Suprapubic skin (tissue), 4 donors: ENCODE results near the gene ABHD4. TPM values are rescaled to one million over a fixed set of nuclear protein-coding genes. Genes with fewer than 3 reads are reported as not detected.

Experiments used
- DNase-seq, 2 donors: peaks; one replicate each; pipeline ENCODE4 v3.0.0-alpha.2; 2019; ENCODE audit warnings: low spot score in 2 of 2
- H3K27ac ChIP-seq: fragments of 200-600 bp; sonication (generic); one replicate; pipeline ENCODE4 v1.5.1; 2019
- H3K27me3 ChIP-seq: fragments of 200-600 bp; sonication (generic); one replicate; pipeline ENCODE4 v1.5.1; 2019
- H3K36me3 ChIP-seq: fragments of 200-600 bp; sonication (generic); one replicate; pipeline ENCODE4 v1.5.1; 2019
- H3K4me1 ChIP-seq: fragments of 200-600 bp; sonication (generic); one replicate; pipeline ENCODE4 v1.5.1; 2019
- H3K4me3 ChIP-seq: fragments of 200-600 bp; sonication (generic); one replicate; pipeline ENCODE4 v1.5.1; 2019; ENCODE audit warnings: mild to moderate bottlenecking
- H3K9me3 ChIP-seq: fragments of 200-600 bp; sonication (generic); one replicate; pipeline ENCODE4 v1.5.1; 2019
- EP300 ChIP-seq: sonication (generic); formaldehyde crosslinking; IDR thresholded peaks from one replicate; pipeline ENCODE4 v1.6.1; 2017; ENCODE audit warnings: antibody characterized with exemption
- POLR2A ChIP-seq, 2 donors: fragments of 450-650 bp; IDR thresholded peaks; one replicate each; pipeline ENCODE4 v1.6.1; 2017; ENCODE audit warnings: antibody characterized with exemption in 2 of 2, mild to moderate bottlenecking in 2 of 2, moderate library complexity in 2 of 2
- POLR2AphosphoS5 ChIP-seq, 3 donors: sonication (generic); formaldehyde crosslinking; IDR thresholded peaks; one replicate each; pipeline ENCODE4 v1.6.1; 2017; ENCODE audit warnings: antibody characterized with exemption in 3 of 3
- WGBS: methylation state at CpG from one replicate; pipeline ENCODE4 v1.1.5; 2018; 5-methylcytosine and 5-hydroxymethylcytosine counted together
- total RNA-seq, 4 donors: library from RNA; depleted of rRNA; stranded (reverse); fragments of >200 nt; gene quantifications; one replicate each; pipeline ENCODE4 v1.1.0, GENCODE V29; 2016
- TF ChIP-seq, protein P1 (sequence below), 2 donors: fragments of 200-600 bp in 1 of 2; fragments of 450-650 bp in 1 of 2; sonication (generic) in 1 of 2; IDR thresholded peaks; one replicate each; pipeline ENCODE4 v1.5.1; 2016 to 2019; ENCODE audit warnings: antibody characterized with exemption in 2 of 2, mild to moderate bottlenecking in 1 of 2, moderate library complexity in 1 of 2

ABHD4 gene
- total RNA-seq, 4 donors from 2014 or later = 15.3 to 30.4 (median 21.8) TPM

DNA sequence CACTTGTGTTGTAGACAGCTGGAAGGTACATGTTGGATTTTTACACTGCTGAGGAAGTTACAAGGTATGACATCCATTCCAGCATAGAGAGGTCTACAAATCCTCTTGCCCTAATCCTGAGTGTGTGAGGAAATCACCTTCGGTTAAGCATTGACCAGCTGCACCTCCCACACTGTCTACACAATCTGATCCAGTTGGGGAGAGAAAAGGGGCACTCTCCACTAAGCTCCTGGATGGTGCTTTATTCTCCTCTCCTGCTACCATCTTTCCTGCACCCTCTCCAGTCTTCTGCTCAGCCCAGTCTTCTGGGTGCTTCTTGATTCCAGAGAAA is 46.2 kb downstream of the ABHD4 start, which contains the start of gene OR6J1:
Gene OR6J1, minus strand, starts transcription at position 48 of the 331 bp plus-strand sequence. CDS start 9,541 bp downstream, outside the sequence.
- Histone ChIP-seq H3K4me1 (peaks cover 7% of the 10 kb centered on the region), H3K9me3 (no peaks in the 10 kb centered on the region), H3K27ac (no peak within 1 kb of the TSS), H3K27me3 (no peaks in the 10 kb centered on the region), H3K4me3 (no peak within 1 kb of the TSS), H3K36me3 (no peaks in the 10 kb centered on the region)
- no peak for DNase-seq
- TF ChIP-seq POLR2A (IDR thresholded peaks at IDR 0.05) = no peak
- TF ChIP-seq, protein P1, sequence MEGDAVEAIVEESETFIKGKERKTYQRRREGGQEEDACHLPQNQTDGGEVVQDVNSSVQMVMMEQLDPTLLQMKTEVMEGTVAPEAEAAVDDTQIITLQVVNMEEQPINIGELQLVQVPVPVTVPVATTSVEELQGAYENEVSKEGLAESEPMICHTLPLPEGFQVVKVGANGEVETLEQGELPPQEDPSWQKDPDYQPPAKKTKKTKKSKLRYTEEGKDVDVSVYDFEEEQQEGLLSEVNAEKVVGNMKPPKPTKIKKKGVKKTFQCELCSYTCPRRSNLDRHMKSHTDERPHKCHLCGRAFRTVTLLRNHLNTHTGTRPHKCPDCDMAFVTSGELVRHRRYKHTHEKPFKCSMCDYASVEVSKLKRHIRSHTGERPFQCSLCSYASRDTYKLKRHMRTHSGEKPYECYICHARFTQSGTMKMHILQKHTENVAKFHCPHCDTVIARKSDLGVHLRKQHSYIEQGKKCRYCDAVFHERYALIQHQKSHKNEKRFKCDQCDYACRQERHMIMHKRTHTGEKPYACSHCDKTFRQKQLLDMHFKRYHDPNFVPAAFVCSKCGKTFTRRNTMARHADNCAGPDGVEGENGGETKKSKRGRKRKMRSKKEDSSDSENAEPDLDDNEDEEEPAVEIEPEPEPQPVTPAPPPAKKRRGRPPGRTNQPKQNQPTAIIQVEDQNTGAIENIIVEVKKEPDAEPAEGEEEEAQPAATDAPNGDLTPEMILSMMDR (IDR thresholded peaks at IDR 0.05) = no peak
- no peak for TF ChIP-seq POLR2AphosphoS5 (IDR thresholded peaks at IDR 0.05)
- TF ChIP-seq EP300 = no peak
- WGBS = 80% methylated on average over 1 of the region's 1 CpG

DNA sequence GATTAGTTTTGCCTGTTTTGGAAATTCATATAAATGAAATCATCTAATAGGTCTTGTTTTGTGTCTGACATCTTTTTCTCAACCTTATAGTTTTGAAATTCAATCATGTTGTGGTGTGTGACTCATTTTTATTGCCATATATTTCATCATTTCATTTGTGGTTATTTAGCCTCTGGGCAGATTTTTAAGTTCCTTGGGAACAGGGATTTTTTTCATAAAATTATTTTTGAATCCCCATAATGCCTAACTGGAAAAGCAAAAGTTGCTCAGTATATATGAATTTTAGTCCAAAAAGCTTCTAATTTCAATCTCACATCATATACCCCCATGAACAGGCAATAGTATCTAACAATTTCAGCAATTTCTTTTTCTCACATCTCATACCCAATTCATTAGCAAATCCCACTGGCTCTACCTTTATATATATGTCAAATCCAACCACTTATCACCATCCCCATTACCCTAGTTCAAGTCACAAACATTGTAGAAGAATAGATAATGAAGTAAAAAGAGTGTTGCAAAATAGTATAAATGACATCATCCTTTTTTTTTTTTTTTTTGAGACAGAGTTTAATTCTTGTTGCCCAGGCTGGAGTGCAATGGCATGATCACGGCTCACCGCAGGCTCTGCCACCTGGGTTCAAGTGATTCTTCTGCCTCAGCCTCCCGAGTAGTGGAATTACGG is 48.6 kb downstream of the ABHD4 start:
- 74% methylated on average over 4 of the region's 4 CpGs for WGBS
- Histone ChIP-seq H3K27me3 (no peaks in the 10 kb centered on the region), H3K4me1 (peaks cover 7% of the 10 kb centered on the region), H3K36me3 (no peaks in the 10 kb centered on the region), H3K9me3 (no peaks in the 10 kb centered on the region), H3K27ac (no peak overlapping the region), H3K4me3 (no peak overlapping the region)
- TF ChIP-seq, protein P1 (IDR thresholded peaks at IDR 0.05) = no peak
- TF ChIP-seq POLR2AphosphoS5 (IDR thresholded peaks at IDR 0.05) = no peak
- no peak for TF ChIP-seq POLR2A (IDR thresholded peaks at IDR 0.05)
- no peak for TF ChIP-seq EP300
- no peak for DNase-seq

DNA sequence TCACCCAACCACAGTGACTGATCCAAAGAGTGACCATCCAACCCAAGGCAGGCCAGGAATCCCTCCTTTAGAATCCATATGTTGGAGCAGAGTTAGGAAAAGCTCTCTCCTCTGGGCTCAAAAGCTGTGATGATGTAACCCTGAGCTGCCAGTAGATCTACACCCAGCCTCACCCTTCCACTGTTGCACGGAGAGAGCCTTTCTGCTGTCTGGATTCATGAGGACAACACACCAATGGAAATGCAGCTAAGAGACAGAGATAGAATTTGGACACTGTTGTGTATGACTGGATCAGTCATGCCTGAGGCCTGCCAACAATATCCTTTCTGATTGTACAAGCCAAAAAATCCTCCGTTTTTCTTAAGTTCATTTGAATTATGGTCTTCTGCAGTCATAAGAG is 50.4 kb downstream of the ABHD4 start:
- peaks cover 17% of the 10 kb centered on the region for H3K4me1 ChIP-seq
- H3K27ac ChIP-seq = no peak overlapping the region
- DNase-seq = no peak
- H3K9me3 ChIP-seq = no peaks in the 10 kb centered on the region
- TF ChIP-seq EP300 = no peak
- TF ChIP-seq POLR2A (IDR thresholded peaks at IDR 0.05) = no peak
- TF ChIP-seq, protein P1 (IDR thresholded peaks at IDR 0.05) = no peak
- TF ChIP-seq POLR2AphosphoS5 (IDR thresholded peaks at IDR 0.05) = no peak
- H3K4me3 ChIP-seq = no peak overlapping the region
- 29% methylated on average over 2 of the region's 2 CpGs for WGBS
- H3K27me3 ChIP-seq = no peaks in the 10 kb centered on the region
- no peaks in the 10 kb centered on the region for H3K36me3 ChIP-seq

DNA sequence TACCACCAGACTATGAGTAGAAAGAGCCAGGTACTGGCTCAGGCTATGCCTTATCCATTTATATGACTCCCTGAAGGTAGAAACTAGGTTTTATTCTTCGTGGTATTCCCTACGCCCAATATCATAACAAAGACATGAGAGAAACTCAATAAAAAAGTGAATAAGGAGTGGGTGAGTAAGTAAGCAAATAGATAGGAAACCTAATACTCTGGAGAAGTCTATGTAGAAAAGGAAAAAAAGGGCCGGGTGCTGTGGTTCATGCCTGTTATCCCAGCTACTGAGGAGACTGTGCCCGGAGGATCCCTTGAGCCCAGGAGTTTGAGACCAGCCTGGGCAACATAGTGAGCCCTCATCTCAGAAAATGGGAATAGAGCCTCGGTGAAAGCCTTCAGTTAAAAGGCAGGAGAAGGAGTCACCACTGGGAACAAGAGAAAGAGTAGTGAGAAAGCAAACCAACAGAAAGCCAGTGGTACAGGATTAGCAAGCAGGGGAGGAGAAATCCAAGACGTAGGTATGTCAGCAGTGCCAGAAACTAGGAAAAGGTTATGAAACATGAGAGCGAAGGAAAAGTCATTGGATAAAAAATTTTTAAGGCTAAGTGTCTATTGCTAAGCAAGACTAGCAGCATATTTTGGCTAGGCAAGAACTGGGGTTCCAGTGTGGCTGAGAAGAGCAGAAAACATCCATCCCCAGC is 52.1 kb downstream of the ABHD4 start:
- TF ChIP-seq POLR2AphosphoS5 (IDR thresholded peaks at IDR 0.05) (no peak), POLR2A (IDR thresholded peaks at IDR 0.05) (no peak), EP300 (no peak)
- TF ChIP-seq, protein P1 (IDR thresholded peaks at IDR 0.05) = no peak
- no peak overlapping the region for H3K27ac ChIP-seq
- no peaks in the 10 kb centered on the region for H3K36me3 ChIP-seq
- peaks cover 17% of the 10 kb centered on the region for H3K4me1 ChIP-seq
- no peaks in the 10 kb centered on the region for H3K27me3 ChIP-seq
- H3K4me3 ChIP-seq = no peak overlapping the region
- no peak for DNase-seq
- no peaks in the 10 kb centered on the region for H3K9me3 ChIP-seq
- WGBS = 78% methylated on average over 7 of the region's 7 CpGs

DNA sequence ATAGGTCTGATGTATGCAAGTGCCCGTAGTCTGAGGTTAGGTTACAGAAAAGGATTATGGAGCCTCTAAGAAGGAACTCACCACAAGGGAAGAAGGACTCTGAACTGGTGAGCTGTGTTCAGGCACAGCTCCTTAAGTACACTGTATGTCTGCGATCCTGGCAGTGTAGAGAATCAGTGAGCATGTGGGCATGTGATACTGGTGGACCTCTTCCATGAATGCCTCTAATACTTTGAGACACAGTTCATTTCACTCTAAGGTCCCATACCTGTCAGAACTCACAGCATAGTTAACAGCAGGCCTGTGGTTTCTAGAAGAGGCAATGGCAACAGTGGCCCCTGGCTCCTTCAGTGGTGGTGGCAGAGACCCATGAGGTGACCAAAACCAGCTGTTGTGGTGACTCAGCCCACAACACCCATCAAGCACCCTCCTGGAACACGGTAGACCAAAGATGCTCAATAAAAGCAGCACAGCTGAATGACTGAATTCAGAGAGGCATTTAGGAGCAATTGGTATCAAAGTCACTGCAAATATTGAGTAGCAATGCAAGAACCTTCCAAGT is 52.9 kb downstream of the ABHD4 start:
- DNase-seq = no peak

More for the DNA sequence above, 52.9 kb downstream of the ABHD4 start:
- Histone ChIP-seq H3K27ac (no peak overlapping the region), H3K27me3 (no peaks in the 10 kb centered on the region), H3K36me3 (no peaks in the 10 kb centered on the region), H3K4me3 (no peak overlapping the region), H3K9me3 (no peaks in the 10 kb centered on the region), H3K4me1 (peaks cover 17% of the 10 kb centered on the region)
- 55% methylated on average over 3 of the region's 3 CpGs for WGBS
- TF ChIP-seq EP300 (no peak), POLR2AphosphoS5 (IDR thresholded peaks at IDR 0.05) (no peak), POLR2A (IDR thresholded peaks at IDR 0.05) (no peak)
- TF ChIP-seq, protein P1 (IDR thresholded peaks at IDR 0.05) = no peak
